HepG2 (cell line): ENCODE data around the gene PDLIM5. TPM values are rescaled to one million over a fixed set of nuclear protein-coding genes. Genes with fewer than 3 reads are reported as not detected.

Source experiments
- ATAC-seq: fragments of 200-7000 bp; cut with Tn5 transposase; 3 replicates; pipeline ENCODE4 v1.9.1; 2020; ENCODE audit warnings: mild to moderate bottlenecking, moderate library complexity
- BruUV-seq: library from RNA; stranded (reverse); fragments of 400-500 nt; replicated peaks from 2 replicates; lab custom pipeline; 2021; lab: Mats Ljungman, UMichigan
- CTCF ChIA-PET: fragments of 300-600 bp; formaldehyde crosslinking; extraction: SDS; loops from one replicate; lab custom pipeline; 2021; ENCODE audit warnings: low total read pairs, inconsistent platforms, low intra/inter-chr PET ratio; lab: Yijun Ruan, JAX
- POLR2A ChIA-PET: fragments of 350-600 bp; sonication (Branson Sonifier 250); formaldehyde crosslinking; loops from one replicate; lab custom pipeline; 2020; ENCODE audit warnings: antibody characterized with exemption, inconsistent platforms; lab: Yijun Ruan, JAX
- DNase-seq: peaks from one replicate; pipeline ENCODE4 v3.0.0-alpha.2; 2015; ENCODE audit warnings: low spot score
- FAIRE-seq: peaks from 3 replicates; lab custom pipeline; 2011; peaks lifted over from hg19 to GRCh38; lab: Jason Lieb, UNC
- H2AFZ ChIP-seq: one replicate; pipeline ENCODE4 v1.6.1; 2011; ENCODE audit warnings: low read length, inconsistent platforms
- H3K27ac ChIP-seq: fragments of 300-600 bp; 3 replicates; pipeline ENCODE4 v1.8.0; 2011; ENCODE audit warnings: mixed run types, mild to moderate bottlenecking, mixed read lengths, low read length, inconsistent platforms; ENCODE audit not compliant: insufficient read depth; ENCODE audit errors: extremely low read length
- H3K27me3 ChIP-seq, 2 experiments: fragments of 200-600 bp in 1 of 2; 2 replicates in 1 of 2; 3 replicates in 1 of 2; pipeline versions ENCODE4 v1.6.0 to v1.8.0; 2011; ENCODE audit warnings: low read length in 2 of 2, mild to moderate bottlenecking in 2 of 2, moderate library complexity in 2 of 2, inconsistent platforms in 1 of 2; ENCODE audit not compliant: insufficient read depth in 2 of 2, control insufficient read depth in 1 of 2
- H3K36me3 ChIP-seq, 2 experiments: fragments of 200-600 bp in 1 of 2; replicated peaks in 1 of 2; 2 replicates in 1 of 2; 3 replicates in 1 of 2; pipeline versions ENCODE4 v1.5.1 to v1.8.0; 2011; ENCODE audit warnings: low read length in 2 of 2, inconsistent platforms in 1 of 2; ENCODE audit not compliant: insufficient read depth in 2 of 2, control insufficient read depth in 1 of 2
- H3K4me1 ChIP-seq: 2 replicates; pipeline ENCODE4 v1.5.1; 2012; ENCODE audit warnings: low read length, inconsistent platforms; ENCODE audit not compliant: insufficient read depth
- H3K4me2 ChIP-seq: 2 replicates; pipeline ENCODE4 v1.6.0; 2011; ENCODE audit warnings: low read depth, low read length, inconsistent platforms
- H3K4me3 ChIP-seq, 3 experiments: fragments of 200-600 bp in 1 of 3; sonication (generic), shearing (Covaris generic) in 1 of 3; replicated peaks in 1 of 3; 2 replicates each; pipeline ENCODE4 v1.5.1; 2011 to 2016; ENCODE audit warnings: low read length in 3 of 3, inconsistent platforms in 2 of 3, low read depth in 2 of 3, mild to moderate bottlenecking in 2 of 3, control low read depth in 1 of 3, mixed read lengths in 1 of 3; ENCODE audit not compliant: insufficient read depth in 1 of 3
- H3K79me2 ChIP-seq: one replicate; pipeline ENCODE4 v1.6.1; 2011; ENCODE audit warnings: low read length, inconsistent platforms; ENCODE audit not compliant: insufficient read depth
- H3K9ac ChIP-seq: 2 replicates; pipeline ENCODE4 v1.6.0; 2011; ENCODE audit warnings: mild to moderate bottlenecking, low read depth, low read length, inconsistent platforms; ENCODE audit not compliant: insufficient read depth
- H3K9me3 ChIP-seq: 2 replicates; pipeline ENCODE4 v1.5.1; 2012; ENCODE audit warnings: mild to moderate bottlenecking, low read length
- H4K20me1 ChIP-seq: 2 replicates; pipeline ENCODE4 v1.6.0; 2011; ENCODE audit warnings: inconsistent platforms, mild to moderate bottlenecking, low read length, moderate library complexity; ENCODE audit not compliant: insufficient read depth
- GLI4 ChIP-seq: sonication (generic); formaldehyde crosslinking; IDR thresholded peaks from 2 replicates; pipeline ENCODE4 v1.5.1; 2020; ENCODE audit warnings: missing genetic modification reagents, mild to moderate bottlenecking, moderate library complexity, borderline replicate concordance
- HDAC1 ChIP-seq: sonication (generic); formaldehyde crosslinking; IDR thresholded peaks from 2 replicates; pipeline ENCODE4 v1.5.1; 2020; ENCODE audit warnings: mild to moderate bottlenecking, missing genetic modification reagents
- HES4 ChIP-seq: sonication (generic); formaldehyde crosslinking; IDR thresholded peaks from 2 replicates; pipeline ENCODE4 v1.9.0; 2021; ENCODE audit warnings: mild to moderate bottlenecking, missing genetic modification reagents, borderline replicate concordance
- HNRNPLL ChIP-seq: fragments of 200-400 bp; formaldehyde crosslinking; IDR thresholded peaks from 2 replicates; pipeline ENCODE4 v1.6.1; 2017; ENCODE audit warnings: mild to moderate bottlenecking, low read depth, low read length; ENCODE audit not compliant: poor library complexity, severe bottlenecking
- KAT2B ChIP-seq: fragments of 150-350 bp; IDR thresholded peaks from 2 replicates; pipeline ENCODE4 v1.6.1; 2014; ENCODE audit warnings: low read depth, low read length, borderline replicate concordance
- MIER3 ChIP-seq: IDR thresholded peaks from 2 replicates; pipeline ENCODE4 v1.6.1; 2016; ENCODE audit warnings: missing compliant biosample characterization, borderline replicate concordance
- POLR2G ChIP-seq: fragments of 200-400 bp; formaldehyde crosslinking; IDR thresholded peaks from 2 replicates; pipeline ENCODE4 v1.6.1; 2018; ENCODE audit warnings: mild to moderate bottlenecking, low read depth, low read length, moderate library complexity
- RBFOX2 ChIP-seq: fragments of 200-400 bp; formaldehyde crosslinking; IDR thresholded peaks from 2 replicates; pipeline ENCODE4 v1.6.1; 2017; ENCODE audit warnings: low read depth, mild to moderate bottlenecking, low read length
- ZBTB21 ChIP-seq: sonication (generic); formaldehyde crosslinking; IDR thresholded peaks from 2 replicates; pipeline ENCODE4 v1.4.0; 2020; ENCODE audit warnings: missing genetic modification reagents
- ZKSCAN1 ChIP-seq: fragments of 150-350 bp; IDR thresholded peaks from 2 replicates; pipeline ENCODE4 v1.6.1; 2014; ENCODE audit warnings: low read length
- ZMYM3 ChIP-seq: sonication (generic); formaldehyde crosslinking; IDR thresholded peaks from 2 replicates; pipeline ENCODE4 v1.5.1; 2020; ENCODE audit warnings: mild to moderate bottlenecking, missing genetic modification reagents
- ZNF547 ChIP-seq: sonication (generic); formaldehyde crosslinking; IDR thresholded peaks from 2 replicates; pipeline ENCODE4 v1.5.1; 2020; ENCODE audit warnings: mild to moderate bottlenecking, missing genetic modification reagents
- ZSCAN20 ChIP-seq: sonication (generic); formaldehyde crosslinking; IDR thresholded peaks from 2 replicates; pipeline ENCODE4 v1.4.0; 2020; ENCODE audit warnings: missing genetic modification reagents, mild to moderate bottlenecking, borderline replicate concordance
- WGBS: methylation state at CpG from one replicate; pipeline ENCODE4 v1.1.6; 2017; ENCODE audit warnings: low lambda C conversion rate; 5-methylcytosine and 5-hydroxymethylcytosine counted together
- in situ Hi-C: cut with HindIII; loops from 2 replicates; pipeline ENCODE4 v1.10.0; 2017; ENCODE audit warnings: low pct_unique_long_range_greater_than_20kb; ENCODE audit not compliant: extremely low pct_ligation_motif_present
- intact Hi-C: fragments of 100-400 bp; cut with micrococcal nuclease; formaldehyde crosslinking; loops from one replicate; pipeline ENCODE4 v1.10.0; 2022; ENCODE audit not compliant: unreplicated experiment
- polyA plus RNA-seq, 8 experiments: library from polyadenylated mRNA; depleted of rRNA in 3 of 8; stranded (reverse) in 7 of 8; unstranded in 1 of 8; fragments of >200 nt; fragmentation: Illumina TruSeq in 4 of 8; extraction: Trizol in 4 of 8; gene quantifications; 2 replicates each; pipeline versions ENCODE4 v1.2.1 to v1.2.3, GENCODE V29; 2011 to 2016; ENCODE audit warnings: low read depth in 4 of 8, missing spikeins in 1 of 8, mixed read lengths in 1 of 8; ENCODE audit not compliant: insufficient read depth in 1 of 8
- total RNA-seq, 5 experiments: library from RNA; depleted of rRNA; stranded (reverse); fragments of >200 nt; fragmentation: Illumina TruSeq; extraction: Trizol; gene quantifications; 2 replicates each; pipeline ENCODE4 v1.2.3, GENCODE V29; 2016; ENCODE audit warnings: low read depth in 1 of 5
- TF ChIP-seq, protein P1 (sequence below): sonication (generic); formaldehyde crosslinking; IDR thresholded peaks from 2 replicates; pipeline ENCODE4 v1.8.0; 2022; ENCODE audit warnings: low read depth, missing genetic modification reagents
- TF ChIP-seq, protein P2 (sequence below): sonication (generic); formaldehyde crosslinking; IDR thresholded peaks from 2 replicates; pipeline ENCODE4 v1.4.0; 2020; ENCODE audit warnings: missing genetic modification reagents, borderline replicate concordance
- TF ChIP-seq, protein P3 (sequence below): IDR thresholded peaks from 2 replicates; pipeline ENCODE4 v1.6.1; 2012; ENCODE audit warnings: low read depth, low read length, improper control_type of control experiment

Gene PDLIM5
- total and polyA plus RNA-seq, 2 of the 13 experiments (the other 11 are each of a cell fraction or from before 2014, with no cell fraction given), result 52.8 to 119 TPM

DNA sequence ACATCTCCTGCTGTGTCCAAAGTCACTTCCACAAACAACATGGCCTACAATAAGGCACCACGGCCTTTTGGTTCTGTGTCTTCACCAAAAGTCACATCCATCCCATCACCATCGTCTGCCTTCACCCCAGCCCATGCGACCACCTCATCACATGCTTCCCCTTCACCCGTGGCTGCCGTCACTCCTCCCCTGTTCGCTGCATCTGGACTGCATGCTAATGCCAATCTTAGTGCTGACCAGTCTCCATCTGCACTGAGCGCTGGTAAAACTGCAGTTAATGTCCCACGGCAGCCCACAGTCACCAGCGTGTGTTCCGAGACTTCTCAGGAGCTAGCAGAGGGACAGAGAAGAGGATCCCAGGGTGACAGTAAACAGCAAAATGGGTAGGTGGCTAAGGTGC lies 123.9 kb downstream of the PDLIM5 start:
- no peak for FAIRE-seq

More for the DNA sequence above, 123.9 kb downstream of the PDLIM5 start:
- intact Hi-C loops, result no loop called here
- H3K4me2 ChIP-seq, result no peak overlapping the region
- no peak overlapping the region for H3K9ac ChIP-seq
- H3K9me3 ChIP-seq, result no peaks in the 10 kb centered on the region
- TF ChIP-seq ZNF547 (no peak), KAT2B (no peak), ZBTB21 (no peak), MIER3 (CRISPR knock-in tag) (no peak), ZMYM3 (CRISPR knock-in tag) (no peak), HDAC1 (CRISPR knock-in tag) (no peak), GLI4 (CRISPR knock-in tag) (no peak), ZSCAN20 (CRISPR knock-in tag) (no peak), RBFOX2 (no peak), HNRNPLL (no peak), POLR2G (no peak), HES4 (CRISPR knock-in tag) (no peak), ZKSCAN1 (no peak)
- TF ChIP-seq, protein P1, sequence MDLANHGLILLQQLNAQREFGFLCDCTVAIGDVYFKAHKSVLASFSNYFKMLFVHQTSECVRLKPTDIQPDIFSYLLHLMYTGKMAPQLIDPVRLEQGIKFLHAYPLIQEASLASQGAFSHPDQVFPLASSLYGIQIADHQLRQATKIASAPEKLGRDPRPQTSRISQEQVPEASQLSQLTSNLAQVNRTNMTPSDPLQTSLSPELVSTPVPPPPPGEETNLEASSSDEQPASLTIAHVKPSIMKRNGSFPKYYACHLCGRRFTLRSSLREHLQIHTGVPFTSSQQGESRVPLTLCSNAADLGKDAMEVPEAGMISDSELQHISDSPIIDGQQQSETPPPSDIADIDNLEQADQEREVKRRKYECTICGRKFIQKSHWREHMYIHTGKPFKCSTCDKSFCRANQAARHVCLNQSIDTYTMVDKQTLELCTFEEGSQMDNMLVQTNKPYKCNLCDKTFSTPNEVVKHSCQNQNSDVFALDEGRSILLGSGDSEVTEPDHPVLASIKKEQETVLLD (CRISPR knock-in tag), result no peak
- TF ChIP-seq, protein P2, sequence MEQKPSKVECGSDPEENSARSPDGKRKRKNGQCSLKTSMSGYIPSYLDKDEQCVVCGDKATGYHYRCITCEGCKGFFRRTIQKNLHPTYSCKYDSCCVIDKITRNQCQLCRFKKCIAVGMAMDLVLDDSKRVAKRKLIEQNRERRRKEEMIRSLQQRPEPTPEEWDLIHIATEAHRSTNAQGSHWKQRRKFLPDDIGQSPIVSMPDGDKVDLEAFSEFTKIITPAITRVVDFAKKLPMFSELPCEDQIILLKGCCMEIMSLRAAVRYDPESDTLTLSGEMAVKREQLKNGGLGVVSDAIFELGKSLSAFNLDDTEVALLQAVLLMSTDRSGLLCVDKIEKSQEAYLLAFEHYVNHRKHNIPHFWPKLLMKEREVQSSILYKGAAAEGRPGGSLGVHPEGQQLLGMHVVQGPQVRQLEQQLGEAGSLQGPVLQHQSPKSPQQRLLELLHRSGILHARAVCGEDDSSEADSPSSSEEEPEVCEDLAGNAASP, result no peak
- TF ChIP-seq, protein P3, sequence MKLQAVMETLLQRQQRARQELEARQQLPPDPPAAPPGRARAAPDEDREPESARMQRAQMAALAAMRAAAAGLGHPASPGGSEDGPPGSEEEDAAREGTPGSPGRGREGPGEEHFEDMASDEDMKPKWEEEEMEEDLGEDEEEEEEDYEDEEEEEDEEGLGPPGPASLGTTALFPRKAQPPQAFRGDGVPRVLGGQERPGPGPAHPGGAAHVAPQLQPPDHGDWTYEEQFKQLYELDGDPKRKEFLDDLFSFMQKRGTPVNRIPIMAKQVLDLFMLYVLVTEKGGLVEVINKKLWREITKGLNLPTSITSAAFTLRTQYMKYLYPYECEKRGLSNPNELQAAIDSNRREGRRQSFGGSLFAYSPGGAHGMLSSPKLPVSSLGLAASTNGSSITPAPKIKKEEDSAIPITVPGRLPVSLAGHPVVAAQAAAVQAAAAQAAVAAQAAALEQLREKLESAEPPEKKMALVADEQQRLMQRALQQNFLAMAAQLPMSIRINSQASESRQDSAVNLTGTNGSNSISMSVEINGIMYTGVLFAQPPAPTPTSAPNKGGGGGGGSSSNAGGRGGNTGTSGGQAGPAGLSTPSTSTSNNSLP, result no peak
- WGBS, result 98% methylated on average over 10 of the region's 10 CpGs
- H2AFZ ChIP-seq, result no peak overlapping the region
- no peak overlapping the region for H3K27ac ChIP-seq
- H3K36me3 ChIP-seq, result peaks cover 8 to 17% of the 10 kb centered on the region in 2 experiments; a peak in 4 of 5 replicates
- in situ Hi-C loops, result loop anchor here (25.0 kb wide), 1 partner anchor 788 kb away; no protein-coding TSS in a partner anchor
- H3K27me3 ChIP-seq, result no peaks in the 10 kb centered on the region
- BruUV-seq, result no TSS peak
- ChIA-PET POLR2A (no interaction called here), CTCF (no interaction called here)
- no peak overlapping the region for H3K4me3 ChIP-seq
- no peaks in the 10 kb centered on the region for H4K20me1 ChIP-seq
- no peak for DNase-seq
- H3K79me2 ChIP-seq, result no peaks in the 10 kb centered on the region
- H3K4me1 ChIP-seq, result peaks cover 21% of the 10 kb centered on the region
- ATAC-seq, result no peak
